Brain microvascular endothelial cell (primary cell): ENCODE measurements around the gene AK8.

Source experiments
- DNase-seq: peaks from one replicate; pipeline ENCODE4 v3.0.0-alpha.2; 2020
- H3K27ac ChIP-seq: fragments of 250-450 bp; sonication (Bioruptor Pico); 2 replicates; pipeline ENCODE4 v1.5.1; 2020; ENCODE audit warnings: mild to moderate bottlenecking, moderate library complexity
- H3K27me3 ChIP-seq: fragments of 250-450 bp; sonication (Bioruptor Pico); replicated peaks from 2 replicates; pipeline ENCODE4 v1.5.1; 2020; ENCODE audit warnings: mild to moderate bottlenecking
- H3K36me3 ChIP-seq: fragments of 250-450 bp; sonication (Bioruptor Pico); replicated peaks from 2 replicates; pipeline ENCODE4 v1.5.1; 2020; ENCODE audit warnings: mild to moderate bottlenecking
- H3K4me3 ChIP-seq: 2 replicates; pipeline ENCODE4 v1.5.1; 2011; ENCODE audit warnings: low read depth, mild to moderate bottlenecking, control low read depth, low read length, moderate library complexity
- in situ Hi-C: cut with HindIII; loops from 2 replicates; pipeline ENCODE4 v1.10.0; 2017; ENCODE audit warnings: low sequenced_read_pairs, low pct_ligation_motif_present
- TF ChIP-seq, protein P1 (sequence below): IDR thresholded peaks from 2 replicates; pipeline ENCODE4 v1.5.1; 2011; ENCODE audit warnings: low read depth, mild to moderate bottlenecking, moderate library complexity, low read length, control low read depth, inconsistent platforms; ENCODE audit errors: missing control alignments

The AK8 gene

GRCh38 chr9:132826621-132827365 is 51.3 kb downstream of the AK8 start:
- Histone ChIP-seq H3K27me3 (peaks cover 16% of the 10 kb centered on the region), H3K27ac (no peak overlapping the region), H3K36me3 (no peaks in the 10 kb centered on the region), H3K4me3 (no peak overlapping the region)
- DNase-seq: no peak
- TF ChIP-seq, protein P1, sequence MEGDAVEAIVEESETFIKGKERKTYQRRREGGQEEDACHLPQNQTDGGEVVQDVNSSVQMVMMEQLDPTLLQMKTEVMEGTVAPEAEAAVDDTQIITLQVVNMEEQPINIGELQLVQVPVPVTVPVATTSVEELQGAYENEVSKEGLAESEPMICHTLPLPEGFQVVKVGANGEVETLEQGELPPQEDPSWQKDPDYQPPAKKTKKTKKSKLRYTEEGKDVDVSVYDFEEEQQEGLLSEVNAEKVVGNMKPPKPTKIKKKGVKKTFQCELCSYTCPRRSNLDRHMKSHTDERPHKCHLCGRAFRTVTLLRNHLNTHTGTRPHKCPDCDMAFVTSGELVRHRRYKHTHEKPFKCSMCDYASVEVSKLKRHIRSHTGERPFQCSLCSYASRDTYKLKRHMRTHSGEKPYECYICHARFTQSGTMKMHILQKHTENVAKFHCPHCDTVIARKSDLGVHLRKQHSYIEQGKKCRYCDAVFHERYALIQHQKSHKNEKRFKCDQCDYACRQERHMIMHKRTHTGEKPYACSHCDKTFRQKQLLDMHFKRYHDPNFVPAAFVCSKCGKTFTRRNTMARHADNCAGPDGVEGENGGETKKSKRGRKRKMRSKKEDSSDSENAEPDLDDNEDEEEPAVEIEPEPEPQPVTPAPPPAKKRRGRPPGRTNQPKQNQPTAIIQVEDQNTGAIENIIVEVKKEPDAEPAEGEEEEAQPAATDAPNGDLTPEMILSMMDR: no peak
- in situ Hi-C loops: no loop called here

GRCh38 chr9:132826131-132826530 is 52.0 kb downstream of the AK8 start:
- Histone ChIP-seq H3K27me3 (peaks cover 16% of the 10 kb centered on the region), H3K36me3 (no peaks in the 10 kb centered on the region), H3K4me3 (no peak overlapping the region), H3K27ac (no peak overlapping the region)
- TF ChIP-seq, protein P1: no peak
- DNase-seq: no peak
- in situ Hi-C loops: no loop called here

DNA sequence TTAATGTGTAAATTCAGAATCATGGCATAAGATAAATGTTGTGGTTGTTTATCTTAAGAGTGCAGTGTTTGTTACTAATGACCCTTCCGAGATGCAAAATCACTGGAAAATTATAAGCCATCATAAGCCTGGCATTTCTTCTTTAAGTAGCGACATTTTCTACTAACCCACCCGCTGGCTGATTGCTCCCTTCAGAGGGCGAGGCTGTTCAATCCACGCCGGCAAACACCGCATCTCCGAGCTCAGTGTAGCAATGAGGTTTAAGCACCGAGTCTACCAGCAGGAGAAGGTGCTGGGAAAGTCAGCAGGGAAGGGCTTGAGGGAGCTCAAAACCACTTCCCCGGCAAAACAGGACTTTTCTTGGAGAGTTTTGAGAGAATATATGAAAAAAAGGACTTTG is 52.7 kb downstream of the AK8 start:
- DNase-seq: no peak
- Histone ChIP-seq H3K4me3 (no peak overlapping the region), H3K27me3 (peaks cover 21% of the 10 kb centered on the region), H3K36me3 (no peaks in the 10 kb centered on the region), H3K27ac (no peak overlapping the region)
- in situ Hi-C loops: no loop called here
- TF ChIP-seq, protein P1: no peak

- no peak for DNase-seq
- no peaks in the 10 kb centered on the region for H3K36me3 ChIP-seq
- no peak overlapping the region for H3K27ac ChIP-seq
- H3K27me3 ChIP-seq: peaks cover 24% of the 10 kb centered on the region
- TF ChIP-seq, protein P1: no peak
- no peak overlapping the region for H3K4me3 ChIP-seq
- in situ Hi-C loops: no loop called here
Observed at GRCh38 chr9:132824951-132825350, 53.1 kb downstream of the AK8 start.

- DNase-seq: no peak
- TF ChIP-seq, protein P1: no peak
- Histone ChIP-seq H3K27ac (no peak overlapping the region), H3K27me3 (peaks cover 26% of the 10 kb centered on the region), H3K4me3 (no peak overlapping the region), H3K36me3 (no peaks in the 10 kb centered on the region)
- in situ Hi-C loops: no loop called here
Observed at GRCh38 chr9:132824151-132824550, 53.9 kb downstream of the AK8 start.
